ENCODE data around the gene BACH1.

Gene BACH1

DNA sequence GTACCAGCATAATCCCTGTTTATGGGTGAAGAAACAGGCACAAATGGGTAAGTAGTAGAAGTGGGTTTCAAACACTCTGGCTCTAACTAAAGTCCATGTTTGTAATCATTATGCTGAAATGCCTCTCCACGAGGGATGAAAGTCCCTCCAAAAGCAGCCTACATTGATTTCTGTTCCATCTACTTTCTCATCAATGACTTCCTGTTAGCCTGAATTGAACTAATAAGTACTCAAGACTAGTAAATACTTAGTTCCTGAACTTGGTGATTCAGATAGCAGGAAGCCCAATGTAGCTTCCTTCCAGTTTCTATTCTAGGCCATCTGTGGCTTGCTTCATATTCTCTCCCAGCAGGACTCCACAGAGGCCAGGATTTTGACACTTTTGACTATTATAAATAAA lies 11.3 kb upstream of the BACH1 start:
- H3K9me3 ChIP-seq, result no peaks in the 10 kb centered on the region
- H3K36me3 ChIP-seq, result no peaks in the 10 kb centered on the region
- peak overlapping the region; percentile 60 for H3K27ac ChIP-seq
- H3K27me3 ChIP-seq, result no peaks in the 10 kb centered on the region
- no peak overlapping the region for H3K4me3 ChIP-seq (ENCODE audit: low read depth in 1 of 2, low read length in 1 of 2)
- TF ChIP-seq, protein P1, sequence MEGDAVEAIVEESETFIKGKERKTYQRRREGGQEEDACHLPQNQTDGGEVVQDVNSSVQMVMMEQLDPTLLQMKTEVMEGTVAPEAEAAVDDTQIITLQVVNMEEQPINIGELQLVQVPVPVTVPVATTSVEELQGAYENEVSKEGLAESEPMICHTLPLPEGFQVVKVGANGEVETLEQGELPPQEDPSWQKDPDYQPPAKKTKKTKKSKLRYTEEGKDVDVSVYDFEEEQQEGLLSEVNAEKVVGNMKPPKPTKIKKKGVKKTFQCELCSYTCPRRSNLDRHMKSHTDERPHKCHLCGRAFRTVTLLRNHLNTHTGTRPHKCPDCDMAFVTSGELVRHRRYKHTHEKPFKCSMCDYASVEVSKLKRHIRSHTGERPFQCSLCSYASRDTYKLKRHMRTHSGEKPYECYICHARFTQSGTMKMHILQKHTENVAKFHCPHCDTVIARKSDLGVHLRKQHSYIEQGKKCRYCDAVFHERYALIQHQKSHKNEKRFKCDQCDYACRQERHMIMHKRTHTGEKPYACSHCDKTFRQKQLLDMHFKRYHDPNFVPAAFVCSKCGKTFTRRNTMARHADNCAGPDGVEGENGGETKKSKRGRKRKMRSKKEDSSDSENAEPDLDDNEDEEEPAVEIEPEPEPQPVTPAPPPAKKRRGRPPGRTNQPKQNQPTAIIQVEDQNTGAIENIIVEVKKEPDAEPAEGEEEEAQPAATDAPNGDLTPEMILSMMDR (IDR thresholded peaks at IDR 0.05), result no peak
- peaks cover 12 to 18% of the 10 kb centered on the region in 2 experiments for H3K4me1 ChIP-seq (ENCODE audit: control insufficient read depth in 1 of 2, insufficient read depth in 1 of 2, low read depth in 1 of 2, low read length in 1 of 2)

DNA sequence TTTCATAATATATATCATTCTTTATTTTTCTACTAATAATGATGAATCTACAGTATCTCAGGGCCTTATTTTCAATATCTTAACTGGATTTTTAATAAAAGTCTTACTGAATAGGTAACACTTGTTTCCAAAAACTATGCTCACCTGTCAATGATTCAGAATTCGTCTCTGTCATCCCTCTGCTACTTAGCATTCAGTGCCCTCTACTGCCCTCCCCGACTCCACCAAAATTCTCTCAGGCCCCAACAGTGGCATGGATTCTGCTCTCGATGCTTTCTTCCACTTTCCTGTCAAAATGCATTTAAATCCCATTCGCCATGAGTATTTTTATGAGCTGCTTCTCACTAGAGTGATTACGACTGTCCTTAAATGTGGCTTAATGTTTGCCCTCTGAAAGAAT lies 10.5 kb upstream of the BACH1 start:
- TF ChIP-seq, protein P1 (IDR thresholded peaks at IDR 0.05), result no peak
- no peak overlapping the region for H3K4me3 ChIP-seq (ENCODE audit: low read depth in 1 of 2, low read length in 1 of 2)
- H3K9me3 ChIP-seq, result no peaks in the 10 kb centered on the region

GRCh38 chr21:29289317-29289716 lies 9.4 kb upstream of the BACH1 start:
- no peaks in the 10 kb centered on the region for H3K36me3 ChIP-seq
- no peaks in the 10 kb centered on the region for H3K27me3 ChIP-seq
- H3K4me1 ChIP-seq (ENCODE audit: control insufficient read depth in 1 of 2, insufficient read depth in 1 of 2, low read depth in 1 of 2, low read length in 1 of 2), result peaks cover 12 to 18% of the 10 kb centered on the region in 2 experiments
- TF ChIP-seq, protein P1 (IDR thresholded peaks at IDR 0.05), result no peak
- no peak overlapping the region for H3K4me3 ChIP-seq (ENCODE audit: low read depth in 1 of 2, low read length in 1 of 2)
- H3K9me3 ChIP-seq, result no peaks in the 10 kb centered on the region
- H3K27ac ChIP-seq, result no peak overlapping the region

More for the DNA sequence above, 10.5 kb upstream of the BACH1 start:
- peaks cover 12 to 18% of the 10 kb centered on the region in 2 experiments for H3K4me1 ChIP-seq (ENCODE audit: control insufficient read depth in 1 of 2, insufficient read depth in 1 of 2, low read depth in 1 of 2, low read length in 1 of 2)
- no peak overlapping the region for H3K27ac ChIP-seq
- H3K36me3 ChIP-seq, result no peaks in the 10 kb centered on the region
- H3K27me3 ChIP-seq, result no peaks in the 10 kb centered on the region

- no peak overlapping the region for H3K27ac ChIP-seq
- no peaks in the 10 kb centered on the region for H3K36me3 ChIP-seq
- H3K27me3 ChIP-seq, result no peaks in the 10 kb centered on the region
- TF ChIP-seq, protein P1 (IDR thresholded peaks at IDR 0.05), result no peak
- H3K4me3 ChIP-seq (ENCODE audit: low read depth in 1 of 2, low read length in 1 of 2), result no peak overlapping the region
- no peaks in the 10 kb centered on the region for H3K9me3 ChIP-seq
- peaks cover 12 to 18% of the 10 kb centered on the region in 2 experiments for H3K4me1 ChIP-seq (ENCODE audit: control insufficient read depth in 1 of 2, insufficient read depth in 1 of 2, low read depth in 1 of 2, low read length in 1 of 2)
Observed at GRCh38 chr21:29290240-29290639, 8.5 kb upstream of the BACH1 start.

DNA sequence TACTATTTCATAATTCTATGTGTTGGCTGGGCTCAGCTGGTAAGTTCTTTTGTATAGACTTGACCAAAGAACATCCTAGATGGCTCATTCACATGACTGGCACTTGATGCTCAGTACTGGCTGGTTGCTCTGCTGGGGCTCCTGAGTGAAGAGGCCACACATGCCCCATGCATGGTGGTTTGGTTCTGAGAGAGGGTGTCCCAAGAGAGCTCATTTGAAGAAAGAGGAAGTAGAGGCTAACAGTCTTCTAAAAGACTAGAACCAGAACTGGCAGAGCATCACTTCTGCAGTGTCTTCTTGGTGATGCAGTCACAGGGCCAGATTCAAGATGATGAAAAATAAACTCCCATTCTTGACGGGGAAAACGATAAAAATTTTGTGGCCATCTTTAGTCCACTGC lies 5.2 kb upstream of the BACH1 start:
- Histone ChIP-seq H3K27ac (peak overlapping the region; percentile 44), H3K36me3 (no peaks in the 10 kb centered on the region), H3K4me3 (ENCODE audit: low read depth in 1 of 2, low read length in 1 of 2) (no peak overlapping the region), H3K27me3 (no peaks in the 10 kb centered on the region), H3K9me3 (no peaks in the 10 kb centered on the region), H3K4me1 (ENCODE audit: control insufficient read depth in 1 of 2, insufficient read depth in 1 of 2, low read depth in 1 of 2, low read length in 1 of 2) (peaks cover 10 to 12% of the 10 kb centered on the region in 2 experiments)
- TF ChIP-seq, protein P1 (IDR thresholded peaks at IDR 0.05), result no peak

Measured in neutrophil (primary cell).